Peyer's patch (tissue), 4 donors: ENCODE measurements around the gene MSI1.

ENCODE experiments used
- POLR2A ChIP-seq, 2 donors: fragments of 450-650 bp; IDR thresholded peaks; one replicate each; pipeline ENCODE4 v1.5.1; 2017; ENCODE audit warnings: antibody characterized with exemption in 2 of 2, mild to moderate bottlenecking in 2 of 2, moderate library complexity in 2 of 2
- TF ChIP-seq, protein P1 (sequence below), 6 experiments: fragments of 450-650 bp in 4 of 6; fragments of 200-600 bp in 2 of 6; sonication (generic) in 1 of 6; IDR thresholded peaks; one replicate each; pipeline ENCODE4 v1.5.1; 2017 to 2019; ENCODE audit warnings: antibody characterized with exemption in 6 of 6, mild to moderate bottlenecking in 3 of 6, moderate library complexity in 1 of 6

DNA sequence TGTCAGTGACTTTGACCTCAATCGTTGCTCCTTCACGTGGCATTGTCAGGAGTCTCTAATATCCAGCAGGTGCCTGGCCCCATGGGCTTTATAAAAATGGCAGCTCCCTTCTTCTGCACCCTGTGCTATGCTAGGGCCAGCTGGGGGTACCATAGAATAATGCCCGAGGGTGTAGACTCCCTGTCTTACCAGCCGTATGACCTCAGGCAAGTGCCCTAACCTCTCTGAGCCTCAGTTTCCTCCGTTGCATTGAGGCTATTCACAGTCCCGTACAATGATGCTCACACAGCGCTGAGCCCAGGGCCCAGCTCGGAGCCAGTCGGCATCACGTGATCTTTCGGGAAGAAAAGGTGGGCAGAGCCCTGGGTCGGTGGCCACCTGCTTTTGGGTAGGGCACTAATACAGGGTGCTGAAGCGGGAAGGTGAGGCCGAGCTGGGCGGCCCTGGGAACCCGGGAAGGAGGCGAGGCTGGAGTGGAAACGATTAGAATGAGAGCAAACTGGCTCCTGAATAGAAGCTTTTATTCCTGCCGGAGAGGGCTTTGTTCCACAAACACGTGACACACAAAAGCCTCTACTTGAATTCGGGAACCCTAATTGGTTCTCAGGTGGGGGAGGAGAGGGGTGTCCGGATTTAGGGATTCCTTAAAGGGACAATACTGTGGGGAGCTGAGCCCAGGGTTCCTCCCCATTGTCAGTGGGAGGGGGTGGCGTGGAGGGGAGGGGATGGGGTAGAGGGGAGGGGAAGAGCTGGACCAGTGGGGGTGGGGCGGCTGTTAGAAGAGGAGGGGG is 19.9 kb upstream of the MSI1 start:
- TF ChIP-seq POLR2A (IDR thresholded peaks at IDR 0.05) = no peak
- TF ChIP-seq, protein P1, sequence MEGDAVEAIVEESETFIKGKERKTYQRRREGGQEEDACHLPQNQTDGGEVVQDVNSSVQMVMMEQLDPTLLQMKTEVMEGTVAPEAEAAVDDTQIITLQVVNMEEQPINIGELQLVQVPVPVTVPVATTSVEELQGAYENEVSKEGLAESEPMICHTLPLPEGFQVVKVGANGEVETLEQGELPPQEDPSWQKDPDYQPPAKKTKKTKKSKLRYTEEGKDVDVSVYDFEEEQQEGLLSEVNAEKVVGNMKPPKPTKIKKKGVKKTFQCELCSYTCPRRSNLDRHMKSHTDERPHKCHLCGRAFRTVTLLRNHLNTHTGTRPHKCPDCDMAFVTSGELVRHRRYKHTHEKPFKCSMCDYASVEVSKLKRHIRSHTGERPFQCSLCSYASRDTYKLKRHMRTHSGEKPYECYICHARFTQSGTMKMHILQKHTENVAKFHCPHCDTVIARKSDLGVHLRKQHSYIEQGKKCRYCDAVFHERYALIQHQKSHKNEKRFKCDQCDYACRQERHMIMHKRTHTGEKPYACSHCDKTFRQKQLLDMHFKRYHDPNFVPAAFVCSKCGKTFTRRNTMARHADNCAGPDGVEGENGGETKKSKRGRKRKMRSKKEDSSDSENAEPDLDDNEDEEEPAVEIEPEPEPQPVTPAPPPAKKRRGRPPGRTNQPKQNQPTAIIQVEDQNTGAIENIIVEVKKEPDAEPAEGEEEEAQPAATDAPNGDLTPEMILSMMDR (IDR thresholded peaks at IDR 0.05) = no peak
